CD4-positive, alpha-beta T cell treated with Interleukin-6 for 4 hours (primary cell): Measurements from ENCODE around the gene CDKN2C.
A peak's percentile ranks its signal among the peaks of the same experiment; 100 is the strongest.

Source experiments
- DNase-seq: peaks from one replicate; pipeline ENCODE4 v3.0.0-alpha.2; 2020; ENCODE audit warnings: mixed read lengths

The CDKN2C gene

GRCh38 chr1:50966991-50967390 is 3.1 kb upstream of the CDKN2C start:
- no peak for DNase-seq

DNA sequence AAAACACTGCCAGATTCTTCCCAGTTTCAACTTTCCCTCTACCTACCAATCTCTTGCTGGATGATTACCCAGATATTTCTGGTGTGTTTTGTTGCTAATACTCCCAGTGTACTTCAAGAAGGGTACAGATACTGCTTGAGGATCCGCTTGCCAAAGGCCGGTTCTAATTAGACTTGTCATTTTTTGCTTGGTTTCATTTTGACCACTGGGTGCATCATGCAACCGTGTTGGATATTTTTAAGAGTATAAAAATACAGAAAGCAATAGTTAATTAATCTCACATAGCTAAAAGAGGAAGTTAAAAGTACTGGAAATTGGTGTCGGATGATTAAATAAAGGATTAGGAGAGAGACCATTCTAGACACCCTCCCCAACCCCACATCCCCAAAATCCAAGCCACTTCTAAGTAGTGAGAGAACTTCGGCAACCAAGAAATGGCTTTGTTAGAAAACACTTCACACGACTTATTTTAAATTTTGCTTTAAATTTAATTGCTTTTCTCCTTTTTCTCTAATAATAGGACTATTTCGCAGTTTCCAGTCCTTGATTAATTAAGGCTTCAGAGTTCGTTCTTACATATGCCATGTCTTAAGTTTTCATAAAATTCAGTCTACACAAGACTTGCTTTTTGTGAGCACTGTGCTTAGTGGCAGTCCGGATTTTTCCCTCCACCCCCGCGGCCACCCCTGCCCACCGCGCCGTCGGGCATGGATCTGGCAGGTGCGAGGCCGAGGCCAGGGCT is 2.5 kb upstream of the CDKN2C start:
- DNase-seq = no peak

DNA sequence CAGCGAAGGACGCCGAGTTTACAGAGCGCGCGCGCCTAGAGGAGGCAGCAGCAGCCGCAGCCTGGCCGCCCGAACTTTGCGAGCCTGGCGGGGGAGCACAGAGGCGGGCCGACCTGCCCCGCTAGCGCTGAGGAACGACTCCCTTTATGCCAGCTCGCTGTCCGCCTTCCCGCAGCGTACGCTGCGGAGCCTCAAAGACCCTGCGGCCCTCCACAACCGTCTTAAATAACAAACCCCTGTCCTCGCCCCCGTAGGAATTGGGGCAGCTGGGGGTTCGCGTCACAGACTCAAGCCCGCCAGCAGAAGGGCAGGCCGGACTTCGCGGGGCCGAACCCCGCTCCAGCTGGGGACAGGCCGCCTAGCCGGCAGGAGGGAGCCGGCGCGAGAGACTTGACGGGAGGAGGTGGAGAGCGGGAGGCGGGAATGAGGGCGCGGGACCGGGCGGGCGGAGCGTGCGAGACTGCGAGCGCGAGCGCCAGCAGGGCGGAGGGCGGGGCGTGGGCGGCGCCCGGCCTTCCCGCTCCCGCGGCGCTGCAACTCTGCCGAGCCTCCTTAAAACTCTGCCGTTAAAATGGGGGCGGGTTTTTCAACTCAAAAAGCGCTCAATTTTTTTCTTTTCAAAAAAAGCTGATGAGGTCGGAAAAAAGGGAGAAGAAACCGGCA is 1.8 kb upstream of the CDKN2C start:
- peak; percentile 87 for DNase-seq

GRCh38 chr1:50968821-50969610 is 1.0 kb upstream of the CDKN2C start:
- DNase-seq = peak; percentile 24

GRCh38 chr1:50970509-50970887 is 453 bp downstream of the CDKN2C start:
- no peak for DNase-seq

- DNase-seq = no peak
These were observed 1.0 kb downstream of the CDKN2C start for GRCh38 chr1:50970931-50971582.

DNA sequence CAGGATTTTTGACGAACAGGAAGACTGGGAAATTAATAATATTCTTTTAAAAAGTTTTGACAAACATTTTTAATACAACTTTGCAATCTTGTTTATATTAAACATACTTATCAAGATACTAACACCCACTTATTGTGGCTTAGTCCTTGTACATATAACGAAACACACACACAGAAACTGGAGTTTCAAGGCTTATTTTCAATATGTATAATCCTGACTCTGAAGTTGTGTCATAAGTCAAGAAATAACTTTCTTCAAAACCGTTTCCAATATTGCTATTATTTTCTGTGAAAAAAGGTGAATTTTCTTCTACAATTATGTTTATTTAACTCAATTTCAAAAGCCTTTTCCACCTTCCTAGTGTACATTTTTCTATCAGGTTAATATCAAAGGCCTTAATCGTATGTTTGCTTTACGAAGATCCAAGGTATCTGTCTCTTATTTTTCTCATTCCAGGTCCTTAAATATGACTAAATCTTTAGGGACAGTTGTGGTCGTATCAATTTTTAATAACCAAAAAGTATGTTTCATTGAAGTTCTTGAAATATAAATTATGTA is 1.8 kb downstream of the CDKN2C start:
- no peak for DNase-seq

DNA sequence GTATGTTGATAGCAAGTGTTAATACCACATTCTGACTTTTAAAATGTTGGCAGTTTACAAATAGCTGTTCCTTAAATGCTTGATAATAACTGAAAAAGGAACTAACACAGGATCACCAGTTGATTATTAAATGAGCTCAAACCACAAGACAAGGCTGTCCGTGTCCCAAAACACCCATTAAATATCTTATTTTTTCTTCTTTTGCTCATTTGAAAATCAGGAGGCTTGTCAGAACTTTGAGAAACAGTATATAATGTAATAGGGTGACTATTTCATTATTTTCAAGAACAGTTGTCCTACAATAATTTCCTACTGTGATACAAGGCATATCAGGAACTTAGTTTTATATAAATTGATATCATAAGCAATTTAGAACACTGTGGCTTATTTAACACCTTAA is 2.7 kb downstream of the CDKN2C start:
- DNase-seq = no peak

DNA sequence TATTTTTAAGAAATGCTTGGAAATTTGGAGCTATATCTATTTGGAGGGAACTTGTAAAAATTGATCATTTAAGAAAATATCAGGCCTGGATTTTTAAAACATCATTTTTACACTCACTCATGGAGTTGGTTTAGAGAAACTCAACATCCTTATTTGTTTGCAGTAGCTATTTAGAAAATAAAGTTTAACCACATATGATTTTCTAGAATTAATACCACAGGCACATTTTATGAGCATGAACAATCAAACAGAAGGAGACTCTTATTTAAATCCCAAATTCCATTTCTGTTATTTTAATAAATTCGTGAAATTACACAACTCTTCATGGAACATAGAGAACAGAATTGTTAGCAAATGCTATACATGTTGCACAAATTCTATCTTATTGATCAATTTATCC is 3.2 kb downstream of the CDKN2C start:
- DNase-seq = no peak

GRCh38 chr1:50973875-50974617 is 4.0 kb downstream of the CDKN2C start:
- no peak for DNase-seq

DNA sequence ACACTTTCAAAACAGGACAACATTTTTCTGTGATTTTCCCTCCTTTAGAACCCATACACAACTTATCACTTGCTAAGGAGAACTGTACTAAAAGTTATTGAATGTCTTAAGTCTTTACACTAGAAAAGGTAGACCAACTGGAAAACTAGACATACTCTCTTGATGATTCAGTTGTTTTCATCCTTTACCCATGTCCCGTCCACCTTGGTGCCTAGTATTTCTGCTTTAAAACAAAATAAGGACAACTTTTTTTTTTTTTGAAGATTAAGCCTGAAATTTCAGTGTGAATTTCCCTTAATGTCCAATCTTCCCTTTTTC is 4.5 kb downstream of the CDKN2C start:
- no peak for DNase-seq

GRCh38 chr1:50975436-50975835 is 5.4 kb downstream of the CDKN2C start:
- DNase-seq = no peak

GRCh38 chr1:50976111-50976889 is 6.3 kb downstream of the CDKN2C start:
- DNase-seq = no peak

DNA sequence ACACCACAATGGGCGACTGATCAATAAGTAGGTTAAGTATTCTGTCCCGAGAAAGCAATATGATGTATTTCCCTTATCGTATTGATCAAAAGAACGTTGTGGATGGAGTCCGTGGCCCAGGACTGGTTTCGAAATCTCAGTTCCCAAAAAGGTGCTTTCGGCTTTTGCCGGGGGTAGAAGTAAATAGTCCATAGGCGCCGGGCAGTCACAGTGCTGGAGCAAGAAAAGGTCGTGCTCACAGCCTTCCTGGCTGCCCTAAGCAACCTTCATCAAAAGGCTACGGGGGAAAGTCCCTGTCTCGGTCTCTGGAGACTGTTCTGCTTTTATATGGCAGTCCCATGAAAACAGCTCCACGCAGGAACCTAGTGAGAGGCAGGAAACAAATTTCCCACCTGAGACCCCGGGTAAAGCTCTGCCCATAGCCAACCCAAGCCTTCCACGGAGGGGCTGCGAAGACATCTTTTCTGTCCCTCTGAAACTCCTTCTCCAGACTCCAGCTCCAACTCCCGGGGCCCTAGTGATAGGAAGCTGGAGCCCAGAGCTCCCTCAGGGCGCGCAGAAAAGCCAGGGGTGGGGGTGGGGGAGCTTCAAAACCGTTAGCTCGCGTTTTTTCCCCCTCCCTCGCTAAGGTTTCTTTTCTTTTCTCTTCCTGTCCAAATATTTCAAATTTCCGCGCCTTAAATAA is 7.0 kb downstream of the CDKN2C start:
- peak; percentile 30 for DNase-seq

DNA sequence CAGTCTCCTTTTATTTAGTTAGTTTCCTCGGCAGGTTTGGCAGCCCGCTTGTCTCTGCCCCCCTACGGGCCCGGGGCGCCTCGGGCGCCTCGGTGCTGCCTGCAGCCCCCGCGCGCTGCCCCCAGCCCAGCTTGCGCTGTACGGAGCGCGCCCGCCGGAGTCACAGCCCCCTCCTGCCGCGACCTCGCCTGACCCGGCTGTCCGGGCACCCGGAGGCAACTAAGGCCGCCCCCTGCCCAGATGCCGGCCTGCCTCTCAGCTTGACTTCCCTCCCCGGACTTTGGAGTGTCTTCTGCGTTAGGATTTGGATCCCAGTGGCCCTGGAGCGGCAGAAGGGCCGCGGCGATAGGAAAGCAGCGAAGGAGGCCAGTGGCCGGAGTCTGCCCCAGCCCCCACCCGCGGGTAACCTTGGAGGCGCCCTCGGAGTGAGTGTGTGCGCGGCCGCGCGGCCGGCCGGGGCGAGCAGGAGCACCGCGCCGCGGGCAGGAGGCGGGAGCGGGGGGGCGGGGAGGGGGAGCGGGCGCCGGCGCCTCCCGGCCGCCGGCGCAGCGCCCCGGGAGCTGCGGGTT is 7.6 kb downstream of the CDKN2C start:
- DNase-seq = peak; percentile 28

DNA sequence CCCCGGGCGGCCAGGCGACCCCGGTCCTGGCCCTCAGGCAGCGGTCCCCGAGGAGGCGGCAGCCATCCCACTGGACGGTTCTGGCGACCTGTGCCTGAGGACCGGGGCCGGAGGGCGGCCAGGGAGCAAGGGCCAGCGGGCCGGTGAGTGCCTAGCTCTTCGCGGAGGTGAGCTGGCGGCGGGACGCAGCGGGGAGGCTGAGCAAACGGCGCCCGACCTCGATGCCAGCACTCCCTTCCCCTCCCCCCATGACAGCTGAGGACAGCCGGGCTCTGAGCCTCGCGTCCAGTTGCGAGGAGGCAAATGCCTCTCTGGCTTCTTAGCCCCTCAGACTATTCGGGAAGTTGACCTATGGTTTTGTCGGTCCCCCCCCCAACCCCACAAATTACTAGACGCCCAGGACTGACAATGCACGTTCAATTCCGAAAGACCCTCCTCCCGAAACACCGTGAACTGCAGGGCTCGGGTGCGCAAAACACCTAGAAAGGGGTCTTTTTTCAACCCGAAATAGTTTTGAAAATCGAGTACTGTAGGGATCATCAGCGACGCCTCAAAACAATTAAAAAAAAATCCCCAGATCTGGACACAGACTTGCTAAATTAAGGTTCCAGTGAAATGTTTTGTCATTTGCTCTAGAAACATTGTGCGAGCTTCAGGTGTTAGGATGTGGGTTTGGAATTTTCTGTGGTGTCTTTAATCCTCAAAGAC is 8.3 kb downstream of the CDKN2C start:
- DNase-seq = peak; percentile 52

DNA sequence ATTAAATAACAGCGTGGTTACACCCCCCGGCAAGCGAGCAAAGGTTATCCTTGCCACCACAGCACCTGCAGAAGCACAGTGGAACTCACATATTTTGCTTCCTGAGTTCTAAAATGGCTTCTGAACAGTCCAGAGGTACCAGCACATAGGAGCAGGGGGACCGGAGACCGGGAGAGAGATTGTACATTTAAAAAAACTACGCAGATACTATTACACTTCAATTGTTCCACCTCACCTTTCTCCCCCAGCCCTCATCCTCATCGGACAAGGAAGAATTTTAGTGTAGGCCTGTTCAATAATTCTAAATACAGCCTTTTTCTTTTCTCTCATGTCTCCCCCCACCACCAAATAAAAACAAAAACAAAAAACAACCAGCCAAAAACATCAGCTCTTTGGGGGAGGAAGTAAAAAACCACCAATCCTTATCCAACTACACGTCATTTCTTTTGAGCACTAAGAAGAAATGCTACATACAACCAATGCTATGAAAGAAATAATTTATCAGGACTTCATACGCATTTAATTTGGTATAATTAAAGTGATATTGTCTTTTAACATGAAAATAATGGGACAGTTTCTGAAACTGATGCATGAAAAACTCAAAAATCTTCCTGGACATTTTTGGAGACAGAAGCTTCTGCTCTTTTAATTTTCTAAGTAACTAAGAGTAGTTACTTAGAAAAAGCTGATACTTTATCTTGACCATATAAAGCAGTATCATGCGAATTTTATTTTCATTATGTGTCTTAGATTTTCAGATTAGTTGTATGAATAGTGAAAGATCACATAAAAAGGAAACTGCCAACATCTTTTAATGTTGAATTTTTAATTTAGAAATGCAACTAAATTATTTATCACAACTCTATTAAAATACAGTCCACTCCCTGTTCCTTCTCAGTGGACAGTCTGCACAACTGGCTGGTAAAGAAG is 9.1 kb downstream of the CDKN2C start:
- DNase-seq = peak; percentile 36

GRCh38 chr1:50979937-50980336 is 9.9 kb downstream of the CDKN2C start:
- DNase-seq = no peak

GRCh38 chr1:50980505-50980904 is 10.5 kb downstream of the CDKN2C start:
- DNase-seq = no peak
